C4-2B (cell line): ENCODE measurements around the gene FLVCR2.

Experiments used
- H3K27ac ChIP-seq: fragments of 450-650 bp; 2 replicates; pipeline ENCODE4 v1.5.1; 2017
- CTCF ChIP-seq: fragments of 450-650 bp; conservative IDR thresholded peaks from 2 replicates; pipeline ENCODE4 v1.5.1; 2017; ENCODE audit warnings: mild to moderate bottlenecking
- ZFX ChIP-seq: fragments of 450-650 bp; IDR thresholded peaks from 2 replicates; pipeline ENCODE4 v1.6.1; 2017

Gene FLVCR2

GRCh38 chr14:75654127-75654732, 75.8 kb downstream of the FLVCR2 start:
- TF ChIP-seq CTCF (peak; percentile 99), ZFX (no peak)
- no peak overlapping the region for H3K27ac ChIP-seq

- no peak overlapping the region for H3K27ac ChIP-seq
These were observed 76.8 kb downstream of the FLVCR2 start for GRCh38 chr14:75655235-75655634.

GRCh38 chr14:75657331-75657730, 78.9 kb downstream of the FLVCR2 start:
- H3K27ac ChIP-seq, result no peak overlapping the region
- no peak for TF ChIP-seq ZFX
- TF ChIP-seq CTCF, result no peak

More at GRCh38 chr14:75655235-75655634, 76.8 kb downstream of the FLVCR2 start:
- no peak for TF ChIP-seq CTCF
- no peak for TF ChIP-seq ZFX

GRCh38 chr14:75658957-75659356, 80.5 kb downstream of the FLVCR2 start:
- no peak overlapping the region for H3K27ac ChIP-seq
- TF ChIP-seq ZFX, result no peak
- no peak for TF ChIP-seq CTCF

DNA sequence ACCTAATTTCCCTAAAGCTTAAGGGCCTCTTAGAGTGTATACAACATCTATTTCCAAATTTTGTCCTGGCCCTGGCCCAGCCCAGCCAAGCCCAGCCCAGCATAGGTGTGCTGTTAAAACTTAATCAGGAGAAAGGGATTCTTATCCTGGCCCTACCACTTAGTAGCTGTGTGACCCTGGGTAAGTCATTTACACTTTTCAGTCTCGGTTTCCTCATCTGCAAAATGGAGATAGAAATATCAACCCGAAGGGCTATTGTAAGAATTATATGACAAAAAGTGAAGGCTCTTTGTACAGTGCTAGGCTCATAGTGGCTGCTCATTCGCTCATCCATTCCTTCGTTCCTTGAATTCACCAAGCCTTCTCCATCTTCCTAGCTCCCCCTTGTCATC, 81.8 kb downstream of the FLVCR2 start:
- H3K27ac ChIP-seq, result peak overlapping the region; percentile 80
- TF ChIP-seq CTCF (no peak), ZFX (no peak)

DNA sequence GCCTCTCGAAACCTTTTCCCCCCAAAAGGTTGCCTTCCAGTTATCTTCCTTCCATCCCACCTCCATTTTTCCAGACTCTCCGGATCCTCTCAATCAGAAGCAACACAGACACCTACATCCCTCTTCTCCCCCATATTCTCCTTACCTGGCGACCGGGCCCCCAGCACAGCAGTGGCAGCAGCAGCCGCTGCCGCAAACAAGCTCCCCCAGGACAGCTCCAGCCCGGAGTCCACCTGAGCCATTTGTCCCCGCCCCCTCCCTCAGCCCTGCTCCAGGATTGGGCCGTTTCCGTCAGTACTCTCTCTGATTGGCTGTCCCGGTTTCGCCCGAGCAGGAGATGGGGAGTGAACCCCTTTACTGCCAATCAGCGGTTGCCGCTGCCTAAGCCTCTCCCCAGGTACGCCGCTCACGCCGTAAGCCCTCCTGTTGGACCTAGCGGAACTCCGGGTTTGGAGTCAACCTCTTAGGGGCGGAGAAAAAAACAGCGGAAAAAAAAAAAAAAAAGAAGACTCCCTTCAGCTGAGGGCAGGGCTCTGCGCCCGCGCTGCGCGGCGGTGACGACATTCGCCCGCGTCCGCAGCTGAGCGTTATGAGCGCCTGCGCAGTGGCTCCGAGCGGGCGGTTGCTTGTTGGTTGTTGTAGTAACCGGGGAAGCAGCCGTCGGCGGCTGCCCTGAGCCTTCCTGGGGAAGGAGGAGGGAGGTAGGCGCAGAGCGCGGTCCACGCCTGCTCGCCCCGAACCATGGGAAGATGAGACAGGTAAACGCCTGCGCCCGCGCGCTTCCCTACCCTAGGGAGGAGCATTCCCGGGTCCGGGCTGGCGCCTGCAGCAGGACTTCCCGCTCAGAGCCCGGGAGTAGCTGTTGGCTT, 82.4 kb downstream of the FLVCR2 start, which contains the start of the genes ERG28 and TTLL5:
Gene ERG28, minus strand, starts transcription at position 247 of the 869 bp plus-strand sequence. CDS start 3,374 bp downstream, outside the sequence.
Gene TTLL5, plus strand, starts transcription at position 617 of the 869 bp plus-strand sequence. CDS start 1,904 bp downstream, outside the sequence.
- TF ChIP-seq ZFX (no peak), CTCF (no peak)
- peak within 1 kb of the TSS; percentile 80 for H3K27ac ChIP-seq

GRCh38 chr14:75661499-75661814, 83.0 kb downstream of the FLVCR2 start:
- H3K27ac ChIP-seq, result peak overlapping the region; percentile 80
- TF ChIP-seq ZFX (no peak), CTCF (no peak)
